A549 (cell line): ENCODE measurements around the gene MMP15. TPM values are rescaled to one million over a fixed set of nuclear protein-coding genes. Genes with fewer than 3 reads are reported as not detected.

Experiments
- polyA plus RNA-seq, 4 experiments: library from polyadenylated mRNA; depleted of rRNA in 3 of 4; stranded (reverse); fragments of >200 nt; fragmentation: RNase III in 1 of 4; extraction: RNeasy Plus Mini Kit Qiagen cat#74134 plus additional on column Dnase treatment in 1 of 4; gene quantifications; 2 replicates in 3 of 4; 3 replicates in 1 of 4; pipeline ENCODE4 v1.2.3, GENCODE V29; 2011 to 2017
- small RNA-seq, 6 experiments: library from RNA; depleted of rRNA; stranded (forward); fragments of <200 nt; gene quantifications; one replicate each; pipeline ENCODE3, GENCODE V24; 2012

Gene MMP15
- polyA plus RNA-seq, 2 of the 4 experiments (the other 2 are of a cell fraction) = 4.3 to 11.2 TPM

Small RNAs within 50 kb of the gene (small RNA-seq; reads per million reads assigned to genes)
- 0 reads per million in 6 experiments for gene RF00019

Other genes with a start within 250 kb of the MMP15 start
- 127 and 128 TPM in 2 replicates for gene KIFC3, start 223.3 kb upstream of the MMP15 start, polyA plus RNA-seq (2011; rRNA removed)
- gene KIFC3, start 223.3 kb upstream of the MMP15 start, polyA plus RNA-seq (2017; fragmentation: RNase III; extraction: RNeasy Plus Mini Kit Qiagen cat#74134 plus additional on column Dnase treatment) = 171 to 180 TPM (median 178 TPM) in 3 replicates
- gene CNGB1, start 54.6 kb upstream of the MMP15 start, polyA plus RNA-seq (2011; rRNA removed) = 0.12 and 0.39 TPM in 2 replicates
- gene CNGB1, start 54.6 kb upstream of the MMP15 start, polyA plus RNA-seq (2017; fragmentation: RNase III; extraction: RNeasy Plus Mini Kit Qiagen cat#74134 plus additional on column Dnase treatment) = 0.15 to 0.23 TPM (median 0.21 TPM) in 3 replicates
- gene ZNF319, start 25.1 kb upstream of the MMP15 start, polyA plus RNA-seq (2011; rRNA removed) = 10.8 and 12.0 TPM in 2 replicates
- gene ZNF319, start 25.1 kb upstream of the MMP15 start, polyA plus RNA-seq (2017; fragmentation: RNase III; extraction: RNeasy Plus Mini Kit Qiagen cat#74134 plus additional on column Dnase treatment) = 11.1 to 11.6 TPM (median 11.3 TPM) in 3 replicates
- gene USB1, start 24.3 kb upstream of the MMP15 start, polyA plus RNA-seq (2011; rRNA removed) = 88.2 and 88.8 TPM in 2 replicates
- 132 to 143 TPM (median 140 TPM) in 3 replicates for gene USB1, start 24.3 kb upstream of the MMP15 start, polyA plus RNA-seq (2017; fragmentation: RNase III; extraction: RNeasy Plus Mini Kit Qiagen cat#74134 plus additional on column Dnase treatment)
- gene CFAP20, start 103.6 kb downstream of the MMP15 start, polyA plus RNA-seq (2011; rRNA removed) = 51.0 and 53.1 TPM in 2 replicates
- 44.4 to 46.5 TPM (median 45.3 TPM) in 3 replicates for gene CFAP20, start 103.6 kb downstream of the MMP15 start, polyA plus RNA-seq (2017; fragmentation: RNase III; extraction: RNeasy Plus Mini Kit Qiagen cat#74134 plus additional on column Dnase treatment)
- 47.6 and 64.3 TPM in 2 replicates for gene CSNK2A2, start 172.4 kb downstream of the MMP15 start, polyA plus RNA-seq (2011; rRNA removed)
- 42.5 to 44.3 TPM (median 44.0 TPM) in 3 replicates for gene CSNK2A2, start 172.4 kb downstream of the MMP15 start, polyA plus RNA-seq (2017; fragmentation: RNase III; extraction: RNeasy Plus Mini Kit Qiagen cat#74134 plus additional on column Dnase treatment)